OCI-LY7 (cell line): ENCODE data around the gene UQCRHL.

Experiments
- CTCF ChIP-seq: fragments of 200-600 bp; sonication (generic); conservative IDR thresholded peaks from 2 replicates; pipeline ENCODE4 v1.5.1; 2014; ENCODE audit warnings: mild to moderate bottlenecking, antibody characterized with exemption, low read length, moderate library complexity, mixed read lengths
- EZH2phosphoT487 ChIP-seq: fragments of 200-600 bp; sonication (generic); IDR thresholded peaks from 2 replicates; pipeline ENCODE4 v1.6.1; 2018; ENCODE audit warnings: low read depth, borderline replicate concordance, mild to moderate bottlenecking, mixed run types, antibody characterized with exemption, low read length, moderate library complexity, mixed read lengths

DNA sequence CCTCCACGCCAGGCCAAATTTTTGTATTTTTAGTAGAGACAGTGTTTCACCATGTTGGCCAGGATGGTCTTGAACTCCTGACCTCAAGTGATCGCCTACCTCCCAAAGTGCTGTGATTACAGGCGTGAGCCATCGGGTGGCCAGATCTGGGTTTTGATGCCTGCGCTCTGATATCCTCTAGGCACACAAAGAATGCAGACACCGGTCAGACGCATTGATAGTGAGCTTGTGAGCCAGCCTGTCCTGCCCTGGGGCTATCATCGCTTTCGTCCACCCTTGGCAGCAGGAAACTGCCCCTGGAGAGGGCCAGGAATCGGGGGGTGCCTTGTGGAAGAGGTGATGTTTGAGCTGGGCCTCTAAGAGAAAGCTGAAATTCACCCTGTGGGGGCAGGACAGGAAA, 44.9 kb downstream of the UQCRHL start:
- TF ChIP-seq CTCF (no peak), EZH2phosphoT487 (no peak)
